Measurements from ENCODE around the gene ANP32B. TPM values are rescaled to one million over a fixed set of nuclear protein-coding genes. Genes with fewer than 3 reads are reported as not detected.

ANP32B gene
- 284 to 322 TPM (median 295 TPM) in 5 replicates for total RNA-seq (2022; extraction: Qiagen RNA extraction)

GRCh38 chr9:97982683-97983588 is at the start of gene ANP32B:
TSS of gene ANP32B (plus strand) at chr9:97983341. CDS start at chr9:97983556, 215 bp downstream.

GRCh38 chr9:97938081-97938644 is 45.0 kb upstream of the ANP32B start, which contains the start of gene HEMGN:
TSS of gene HEMGN (minus strand) at chr9:97938172. CDS start at chr9:97938136, 36 bp downstream.

DNA sequence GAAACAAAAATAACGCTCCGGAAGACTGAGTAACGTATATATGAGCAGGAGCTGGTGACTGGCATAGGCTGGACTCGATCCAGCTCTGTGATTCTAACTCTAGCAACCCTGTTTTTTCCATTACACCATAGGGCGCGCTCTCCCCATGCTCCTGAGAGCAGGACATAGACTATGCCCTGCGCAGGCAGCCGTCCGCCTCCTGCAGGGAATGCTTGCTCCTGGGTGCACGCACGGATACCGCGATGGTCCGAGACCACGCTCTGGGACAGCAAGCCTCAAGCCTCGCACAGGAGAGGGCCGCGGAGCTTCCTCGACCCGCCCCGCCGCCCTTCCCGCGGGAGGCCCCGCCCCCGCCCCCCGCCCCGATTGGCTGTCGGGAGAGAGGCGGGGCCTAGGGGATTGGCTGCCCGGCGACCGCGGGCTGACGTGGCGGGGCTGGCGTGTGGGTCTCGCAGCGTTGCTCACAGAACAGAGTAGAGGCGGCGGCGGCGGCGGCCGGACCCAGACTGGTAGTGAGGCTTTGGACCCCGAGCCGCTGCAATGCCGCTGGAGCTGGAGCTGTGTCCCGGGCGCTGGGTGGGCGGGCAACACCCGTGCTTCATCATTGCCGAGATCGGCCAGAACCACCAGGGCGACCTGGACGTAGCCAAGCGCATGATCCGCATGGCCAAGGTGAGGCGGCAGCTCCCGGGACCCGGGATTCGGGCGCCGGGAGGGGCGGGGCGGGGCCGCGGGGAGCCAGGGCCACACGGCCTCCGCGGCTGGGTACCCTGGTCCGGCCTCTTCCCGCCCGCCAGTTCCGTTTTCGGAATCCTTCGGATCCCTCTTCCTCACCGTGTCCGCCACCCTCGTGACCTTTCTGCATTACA is 73.4 kb downstream of the ANP32B start, which contains the start of gene NANS:
Gene NANS (plus strand): TSS at position 464 of the 869 bp plus-strand sequence. CDS start 77 bp downstream, at position 541.

Other genes starting within 250 kb of the ANP32B start
- gene FOXE1, start 130.1 kb upstream of the ANP32B start, total RNA-seq (2022; extraction: Qiagen RNA extraction), result 2.8 to 3.9 TPM (median 3.6 TPM) in 5 replicates
- gene TRMO, start 60.8 kb upstream of the ANP32B start, total RNA-seq (2022; extraction: Qiagen RNA extraction), result 10.7 to 13.8 TPM (median 12.1 TPM) in 5 replicates
- not detected in 5 replicates for gene HEMGN, start 45.2 kb upstream of the ANP32B start, total RNA-seq (2022; extraction: Qiagen RNA extraction)
- gene NANS, start 73.4 kb downstream of the ANP32B start, total RNA-seq (2022; extraction: Qiagen RNA extraction), result 61.2 to 75.0 TPM (median 72.7 TPM) in 5 replicates
- 11.6 to 15.0 TPM (median 12.8 TPM) in 5 replicates for gene TRIM14, start 135.9 kb downstream of the ANP32B start, total RNA-seq (2022; extraction: Qiagen RNA extraction)
- 1.2 to 1.8 TPM (median 1.8 TPM) in 5 replicates for gene CORO2A, start 209.3 kb downstream of the ANP32B start, total RNA-seq (2022; extraction: Qiagen RNA extraction)